NK-92 treated with Interleukin-12 subunit alpha and Interleukin-12 subunit beta, amount 100 ng/mL, for 24 hours (cell line): Measurements from ENCODE around the gene AGAP1.
"Not testable (repeated sequence)": the region's sequence is repeated elsewhere in the genome, so short reads cannot be mapped to it uniquely, and the experiment has no call there.

Experiments used
- DNase-seq: peaks from one replicate; lab custom pipeline; 2025; lab: John Stamatoyannopoulos, UW

The AGAP1 gene

DNA sequence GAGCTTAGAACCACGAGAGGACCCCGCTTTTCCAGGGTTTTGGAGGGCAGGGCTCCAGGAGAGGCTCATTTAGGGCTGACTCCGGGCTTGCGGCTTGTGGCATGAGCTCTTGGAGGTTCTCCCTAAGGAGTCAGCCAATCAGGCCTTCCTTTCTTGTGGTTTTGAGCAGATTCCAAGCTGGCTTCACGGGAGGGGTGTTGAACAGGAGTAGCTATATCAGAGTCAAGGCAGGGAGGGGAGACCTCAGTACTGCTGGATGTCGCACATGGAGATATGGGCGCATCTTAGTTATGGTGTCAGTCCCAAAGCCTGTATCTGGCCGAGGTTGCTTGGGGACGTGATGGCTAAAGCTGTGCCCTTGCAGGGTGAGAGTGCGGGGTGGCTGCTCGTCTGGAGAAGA, 98.6 kb downstream of the AGAP1 start:
- no peak for DNase-seq

DNA sequence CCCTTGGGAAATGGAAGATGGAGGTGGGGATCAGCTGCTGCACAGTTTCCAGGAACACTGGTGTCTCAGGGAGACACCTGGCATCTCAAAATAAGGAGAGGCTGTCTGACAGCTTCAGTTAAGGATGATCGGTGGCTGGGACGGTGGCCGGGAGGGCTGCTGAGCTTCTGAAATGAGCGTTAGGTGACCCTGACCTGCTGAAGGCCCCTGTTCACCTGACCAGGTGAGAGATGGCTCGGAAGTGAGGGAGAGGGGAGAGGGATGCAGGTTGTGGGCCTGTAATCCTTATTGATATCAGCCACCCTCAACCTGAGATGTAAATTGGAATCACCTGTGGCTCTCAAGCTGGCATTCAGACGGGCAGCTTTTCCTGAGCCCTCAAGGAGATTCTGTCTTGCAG, 99.0 kb downstream of the AGAP1 start:
- no peak for DNase-seq

- no peak for DNase-seq
These were observed 100.2 kb downstream of the AGAP1 start for GRCh38 chr2:235594041-235594440.

- DNase-seq, result no peak
These were observed 101.1 kb downstream of the AGAP1 start for GRCh38 chr2:235594964-235595363.

GRCh38 chr2:235595422-235596010, 101.7 kb downstream of the AGAP1 start:
- no peak for DNase-seq

DNA sequence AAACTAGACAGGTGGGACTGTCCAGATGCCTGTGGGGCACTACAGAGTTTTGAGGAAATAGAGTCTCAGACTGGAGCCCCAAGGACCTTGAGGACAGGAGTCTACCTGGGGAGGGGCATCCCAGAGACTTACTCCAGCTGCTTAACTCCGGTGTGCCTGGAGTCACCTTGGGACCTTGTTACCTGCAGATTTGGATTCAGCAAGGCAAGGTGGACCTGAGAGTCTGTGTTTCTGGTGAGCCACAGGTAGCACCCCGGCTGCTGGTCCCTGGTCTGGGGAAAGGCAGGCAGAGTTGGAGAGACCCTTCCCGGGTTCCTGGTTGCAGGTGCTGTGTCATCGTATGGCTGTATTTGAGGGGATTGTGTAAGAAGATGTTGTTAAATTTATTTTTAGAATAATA, 102.4 kb downstream of the AGAP1 start:
- no peak for DNase-seq

GRCh38 chr2:235597081-235597615, 103.3 kb downstream of the AGAP1 start:
- no peak for DNase-seq

DNA sequence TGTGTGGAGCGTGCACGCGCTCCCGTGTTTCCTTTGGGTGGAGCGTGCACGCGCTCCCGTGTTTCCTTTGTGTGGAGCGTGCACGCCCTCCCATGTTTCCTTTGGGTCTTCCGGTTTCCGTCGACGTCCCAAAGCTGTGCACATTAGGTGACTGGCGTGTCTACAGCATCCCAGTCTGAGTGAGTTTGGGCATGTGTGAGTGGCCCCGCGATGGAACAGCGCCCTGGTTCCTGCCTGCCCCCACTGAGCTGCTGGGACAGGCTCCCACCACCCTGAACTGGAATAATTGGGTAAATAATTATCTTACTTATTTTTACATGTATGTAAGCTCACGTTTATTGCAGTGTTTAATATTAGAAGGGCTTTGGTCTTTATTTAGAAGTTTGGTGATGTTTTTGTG, 104.2 kb downstream of the AGAP1 start:
- DNase-seq, result no peak

GRCh38 chr2:235598532-235599531, 105.0 kb downstream of the AGAP1 start:
- DNase-seq, result no peak

DNA sequence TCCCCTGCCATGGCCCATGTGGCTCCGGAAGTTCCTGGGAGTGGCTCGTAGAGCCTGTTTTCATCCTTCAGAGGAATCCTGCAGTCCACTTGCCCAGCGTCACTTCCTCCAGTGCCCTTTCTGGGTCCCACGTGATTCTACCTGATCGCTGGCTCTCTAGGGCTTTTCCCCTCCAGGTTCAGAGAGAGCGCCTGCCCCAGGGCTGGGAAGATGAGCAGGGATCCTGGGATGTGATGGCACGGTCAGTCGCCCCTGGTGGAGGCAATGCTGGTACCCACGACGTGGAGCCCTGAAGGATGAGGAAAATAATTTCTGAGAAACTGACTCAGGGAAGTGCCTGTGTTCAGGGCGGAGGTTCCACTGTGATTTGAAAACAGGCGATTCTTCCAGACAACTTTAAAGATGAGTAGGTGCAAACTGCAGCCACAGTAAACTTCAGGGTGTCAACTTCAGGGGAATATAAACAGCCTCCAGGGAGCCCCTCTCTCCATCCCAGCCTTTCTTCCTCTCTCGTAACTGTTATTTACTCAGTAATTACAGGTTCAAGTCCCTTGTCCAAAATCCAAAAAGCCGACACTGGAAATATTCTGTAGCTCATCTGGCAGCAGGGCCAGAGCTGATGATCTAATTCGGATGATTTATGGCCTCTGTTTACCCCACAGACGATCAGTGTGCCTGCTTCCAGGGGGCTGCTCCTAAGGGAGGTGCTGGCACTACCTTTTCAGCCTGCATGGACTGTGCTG, 105.9 kb downstream of the AGAP1 start:
- DNase-seq, result no peak

DNA sequence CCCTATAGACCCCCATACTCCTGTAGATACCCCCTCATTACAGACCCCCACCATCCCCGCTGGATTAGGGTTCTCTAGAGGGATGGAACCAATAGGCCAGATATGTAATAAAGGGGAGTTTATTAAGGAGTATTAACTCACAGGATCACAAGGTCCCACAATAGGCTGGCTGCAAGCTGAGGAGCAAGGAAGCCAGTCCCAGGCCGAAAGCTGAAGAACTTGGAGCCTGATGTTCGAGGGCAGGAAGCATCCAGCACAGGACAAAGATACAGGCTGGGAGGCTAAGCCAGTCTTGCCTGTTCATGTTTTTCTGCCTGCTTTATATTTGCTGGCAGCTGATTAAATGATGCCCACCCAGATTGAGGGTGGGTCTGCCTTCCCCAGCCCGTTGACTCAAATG, 106.6 kb downstream of the AGAP1 start:
- DNase-seq, result no peak

GRCh38 chr2:235600926-235601325, 107.1 kb downstream of the AGAP1 start:
- no peak for DNase-seq

- no peak for DNase-seq
These were observed 108.3 kb downstream of the AGAP1 start for GRCh38 chr2:235601960-235602704.

DNA sequence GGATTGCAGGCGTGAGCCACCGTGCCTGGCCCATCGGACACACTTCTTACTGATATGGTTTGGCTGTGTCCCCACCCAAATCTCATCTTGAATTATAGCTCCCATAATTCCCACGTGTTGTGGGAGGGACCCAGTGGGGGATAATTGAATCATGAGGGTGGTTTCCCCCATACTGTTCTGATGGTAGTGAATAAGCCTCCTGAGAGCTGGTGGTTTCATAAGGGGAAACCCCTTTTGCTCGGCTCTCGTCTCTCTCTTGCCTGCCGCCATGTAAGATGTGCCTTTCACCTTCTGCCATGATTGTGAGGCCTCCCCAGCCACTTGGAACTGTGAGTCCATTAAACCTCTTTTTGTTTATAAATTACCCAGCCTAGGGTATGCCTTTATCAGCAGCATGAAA, 109.1 kb downstream of the AGAP1 start:
- not testable (repeated sequence) for DNase-seq

DNA sequence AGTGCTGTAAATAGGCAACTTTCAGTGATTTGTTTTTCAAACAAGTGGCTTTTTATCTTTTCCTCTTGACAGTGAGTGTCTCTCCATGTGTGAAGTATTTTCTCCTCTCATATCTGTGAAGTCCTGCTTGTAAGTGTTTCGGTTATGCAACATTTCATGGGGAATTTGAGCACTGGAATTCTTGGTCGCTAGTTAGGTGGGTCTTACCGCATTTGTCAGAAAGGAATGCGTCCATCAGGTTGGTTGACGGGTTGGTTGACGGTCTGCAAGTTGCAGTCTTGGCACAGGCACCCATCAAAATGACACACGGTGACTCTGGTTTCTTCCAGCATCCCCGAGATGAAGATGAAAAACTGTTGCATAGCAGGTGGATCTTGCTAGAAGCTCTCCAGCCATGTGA, 109.8 kb downstream of the AGAP1 start:
- no peak for DNase-seq

DNA sequence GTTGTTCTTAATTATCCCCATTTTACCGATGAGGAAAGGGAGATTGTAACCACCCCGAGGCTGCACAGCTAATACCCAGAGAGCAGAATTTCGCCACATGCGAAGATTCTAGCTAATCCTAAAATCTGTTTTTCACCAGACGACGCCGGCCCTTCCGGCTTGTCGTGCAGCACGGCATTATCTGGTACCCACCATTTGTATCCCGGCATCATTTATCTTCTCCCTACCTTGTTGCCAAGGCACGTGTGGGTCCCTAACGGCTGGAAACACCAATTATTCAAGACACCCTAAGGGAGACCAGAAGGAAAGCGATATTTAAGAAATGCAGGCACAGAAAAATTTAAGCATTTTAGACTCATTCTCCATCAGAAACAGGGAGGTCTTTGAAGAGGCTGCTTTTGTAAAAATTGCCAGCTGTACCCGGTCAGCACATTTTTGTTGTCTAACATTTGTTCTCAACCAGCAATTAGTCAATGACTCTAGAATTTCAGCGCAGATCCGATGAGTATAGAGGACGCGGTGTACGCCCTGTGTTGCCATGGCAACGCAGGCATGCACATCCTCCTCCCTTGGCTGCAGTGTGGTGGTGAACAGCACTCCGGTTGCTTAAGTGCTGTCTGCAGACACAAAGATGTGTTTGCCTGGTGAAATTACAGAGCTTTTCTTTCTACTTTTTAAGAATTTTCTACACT, 111.6 kb downstream of the AGAP1 start:
- DNase-seq, result no peak

GRCh38 chr2:235606004-235606715, 112.3 kb downstream of the AGAP1 start:
- no peak for DNase-seq

GRCh38 chr2:235607546-235608199, 113.8 kb downstream of the AGAP1 start:
- no peak for DNase-seq

- no peak for DNase-seq
These were observed 114.5 kb downstream of the AGAP1 start for GRCh38 chr2:235608200-235608887.
